Transverse colon (tissue), 4 donors: ENCODE results near the gene ZBTB5.

ENCODE experiments used
- CTCF ChIP-seq, 5 experiments: fragments of 200-600 bp in 3 of 5; fragments of 450-650 bp in 2 of 5; sonication (generic) in 3 of 5; IDR thresholded peaks; 1 replicate in 2 of 5; 2 replicates in 3 of 5; pipeline ENCODE4 v1.5.1; 2016 to 2017; ENCODE audit warnings: antibody characterized with exemption in 5 of 5, inconsistent platforms in 3 of 5, mild to moderate bottlenecking in 2 of 5, moderate library complexity in 1 of 5
- POLR2A ChIP-seq: fragments of 450-650 bp; IDR thresholded peaks from one replicate; pipeline ENCODE4 v1.6.1; 2016; ENCODE audit warnings: antibody characterized with exemption, mild to moderate bottlenecking, moderate library complexity
- POLR2AphosphoS5 ChIP-seq, 3 donors: sonication (generic); formaldehyde crosslinking; IDR thresholded peaks; one replicate each; pipeline ENCODE4 v1.6.1; 2016; ENCODE audit warnings: antibody characterized with exemption in 3 of 3

GRCh38 chr9:37415011-37415719, 50.1 kb downstream of the ZBTB5 start:
- TF ChIP-seq CTCF (IDR thresholded peaks at IDR 0.05) (peak; percentile 80 to 90 (median 87)), POLR2AphosphoS5 (IDR thresholded peaks at IDR 0.05) (no peak), POLR2A (no peak)
